Measurements from ENCODE around the gene PIP5KL1. TPM values are rescaled to one million over a fixed set of nuclear protein-coding genes. Genes with fewer than 3 reads are reported as not detected.
A peak's percentile ranks its signal among the peaks of the same experiment; 100 is the strongest.

PIP5KL1 gene
- total and polyA plus RNA-seq, 4 donors = 2.0 to 9.0 (median 4.9) TPM

- Histone ChIP-seq H3K9me3 (ENCODE audit: control insufficient read depth in 4 of 4, insufficient read depth in 3 of 4, low read length in 3 of 4) (no peaks in the 10 kb centered on the region), H3K36me3 (ENCODE audit: control insufficient read depth in 4 of 4, insufficient read depth in 4 of 4, low read length in 4 of 4) (peaks cover 0 to 8% (median 3%) of the 10 kb centered on the region in 4 donors), H3K4me1 (ENCODE audit: control insufficient read depth in 5 of 5, insufficient read depth in 5 of 5, low read length in 5 of 5) (peaks cover under 1 to 30% (median 15%) of the 10 kb centered on the region in 5 donors), H3K27ac (ENCODE audit: low read depth in 1 of 2, low read length in 1 of 2) (peak overlapping the region in 1 of 2 donors; percentile 83), H3K27me3 (ENCODE audit: control insufficient read depth in 3 of 3, insufficient read depth in 3 of 3, low read length in 2 of 3) (peaks cover 0 to 27% (median 9%) of the 10 kb centered on the region in 3 donors), H3K9ac (ENCODE audit: insufficient read depth in 1 of 2, low read length in 2 of 2) (peak overlapping the region in 1 of 2 donors; percentile 26), H3K4me3 (no peak overlapping the region)
- no peak for TF ChIP-seq CTCF (IDR thresholded peaks at IDR 0.05; ENCODE audit: control extremely low read depth, extremely low read depth)
- DNase-seq (peak; percentile 74 to 81 (median 79)), ATAC-seq (ENCODE audit: insufficient read depth, low FRiP score) (peak; percentile 36)
- 32 to 43% methylated on average over 18 of the region's 18 CpGs for WGBS, 2 donors
Observed at GRCh38 chr9:127931092-127931881, 710 bp upstream of the PIP5KL1 start.

- Histone ChIP-seq H3K27me3 (ENCODE audit: control insufficient read depth in 3 of 3, insufficient read depth in 3 of 3, low read length in 2 of 3) (peaks cover 0 to 34% (median 14%) of the 10 kb centered on the region in 3 donors), H3K4me1 (ENCODE audit: control insufficient read depth in 5 of 5, insufficient read depth in 5 of 5, low read length in 5 of 5) (peaks cover 0 to 21% (median 10%) of the 10 kb centered on the region in 5 donors), H3K4me3 (no peak overlapping the region), H3K9ac (ENCODE audit: insufficient read depth in 1 of 2, low read length in 2 of 2) (no peak overlapping the region), H3K36me3 (ENCODE audit: control insufficient read depth in 4 of 4, insufficient read depth in 4 of 4, low read length in 4 of 4) (peaks cover 0 to 3% (median 0%) of the 10 kb centered on the region in 4 donors), H3K9me3 (ENCODE audit: control insufficient read depth in 4 of 4, insufficient read depth in 3 of 4, low read length in 3 of 4) (no peaks in the 10 kb centered on the region), H3K27ac (ENCODE audit: low read depth in 1 of 2, low read length in 1 of 2) (no peak overlapping the region)
- 73 to 81% methylated on average over 10 of the region's 10 CpGs for WGBS, 2 donors
- no peak for TF ChIP-seq CTCF (IDR thresholded peaks at IDR 0.05; ENCODE audit: control extremely low read depth, extremely low read depth)
- ATAC-seq (ENCODE audit: insufficient read depth, low FRiP score) (no peak), DNase-seq (no peak)
Observed at GRCh38 chr9:127929625-127929979, 975 bp downstream of the PIP5KL1 start.

- H3K27ac ChIP-seq (ENCODE audit: low read depth in 1 of 2, low read length in 1 of 2) = no peak overlapping the region
- 76 to 79% methylated on average over 11 of the region's 11 CpGs for WGBS, 2 donors
- no peak for ATAC-seq (ENCODE audit: insufficient read depth, low FRiP score)
- H3K9me3 ChIP-seq (ENCODE audit: control insufficient read depth in 4 of 4, insufficient read depth in 3 of 4, low read length in 3 of 4) = no peaks in the 10 kb centered on the region
- peaks cover 0 to 21% (median 10%) of the 10 kb centered on the region in 5 donors for H3K4me1 ChIP-seq (ENCODE audit: control insufficient read depth in 5 of 5, insufficient read depth in 5 of 5, low read length in 5 of 5)
- TF ChIP-seq CTCF (IDR thresholded peaks at IDR 0.05; ENCODE audit: control extremely low read depth, extremely low read depth) = no peak
- H3K4me3 ChIP-seq = no peak overlapping the region
- H3K27me3 ChIP-seq (ENCODE audit: control insufficient read depth in 3 of 3, insufficient read depth in 3 of 3, low read length in 2 of 3) = peaks cover 0 to 34% (median 14%) of the 10 kb centered on the region in 3 donors
- H3K36me3 ChIP-seq (ENCODE audit: control insufficient read depth in 4 of 4, insufficient read depth in 4 of 4, low read length in 4 of 4) = no peaks in the 10 kb centered on the region
- peak in 1 of 3 donors; percentile 33 for DNase-seq
- no peak overlapping the region for H3K9ac ChIP-seq (ENCODE audit: insufficient read depth in 1 of 2, low read length in 2 of 2)
Observed at GRCh38 chr9:127928676-127929624, 1.6 kb downstream of the PIP5KL1 start.
